ENCODE results near the gene TAC3.
"Not testable (repeated sequence)": the region's sequence is repeated elsewhere in the genome, so short reads cannot be mapped to it uniquely, and the experiment has no call there.

TAC3 gene

DNA sequence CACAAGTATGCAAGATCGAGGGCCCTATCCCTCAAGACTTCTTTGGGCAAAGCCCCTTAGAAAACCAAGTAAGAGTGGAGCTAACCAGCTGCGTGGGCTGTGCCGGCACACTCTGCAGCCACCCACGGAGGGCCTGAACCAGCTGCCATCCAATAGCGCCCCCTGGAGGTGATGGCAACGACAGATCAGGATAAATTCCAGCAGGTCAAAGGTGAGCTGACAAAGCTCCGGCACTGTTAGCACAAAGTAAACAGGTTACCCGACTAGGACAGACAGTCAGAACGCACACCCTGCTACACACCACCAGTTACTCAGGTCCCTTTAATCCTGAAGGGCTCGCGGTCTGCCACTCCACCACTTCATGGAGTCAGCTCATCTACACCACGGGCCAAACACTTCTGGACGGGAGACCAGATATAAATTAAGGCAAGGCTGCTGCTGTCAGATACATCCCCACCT, 14.9 kb downstream of the TAC3 start:
- DNase-seq, result no peak

- DNase-seq, result no peak
These were observed 15.9 kb downstream of the TAC3 start for GRCh38 chr12:57000393-57000792.

DNA sequence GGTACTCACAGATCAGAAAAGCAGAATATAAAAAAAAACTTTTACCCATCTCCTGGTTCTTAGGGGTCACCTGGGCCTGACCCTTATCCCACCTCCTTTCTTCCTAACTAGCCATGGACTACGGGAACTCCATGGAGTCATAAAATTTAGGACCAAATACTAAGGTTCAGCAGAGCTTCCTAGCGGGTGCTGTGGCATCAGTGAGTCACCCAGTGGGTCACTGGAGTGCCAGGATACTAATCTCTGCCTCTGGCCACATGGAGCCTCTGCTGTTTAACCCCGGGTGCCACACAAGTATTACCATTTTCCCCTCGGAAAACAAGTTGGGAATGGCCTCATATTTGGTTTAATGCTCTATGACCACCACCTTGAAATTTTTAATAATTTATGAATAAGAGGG, 16.9 kb downstream of the TAC3 start:
- no peak for DNase-seq

- DNase-seq, result no peak
These were observed 17.3 kb downstream of the TAC3 start for GRCh38 chr12:56998981-56999380.

DNA sequence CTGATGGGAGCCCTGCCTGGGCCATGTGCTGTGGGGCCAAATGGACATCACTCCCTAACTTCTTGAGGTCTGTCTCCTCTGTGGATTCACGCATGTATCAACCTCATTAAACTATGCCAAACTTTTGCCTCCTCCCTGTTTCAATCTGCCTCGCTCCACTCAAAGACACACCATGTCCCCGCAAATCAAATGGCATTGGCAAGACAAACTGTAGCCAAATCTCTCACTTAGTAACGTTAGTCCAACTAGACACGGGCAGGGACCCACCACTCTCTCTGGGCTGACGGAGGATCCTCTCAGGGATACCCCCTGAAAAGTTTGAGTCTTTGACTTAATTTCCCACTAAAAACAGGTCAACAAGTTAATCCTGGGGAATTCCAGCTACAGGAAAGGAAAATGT, 18.0 kb downstream of the TAC3 start:
- no peak for DNase-seq

DNA sequence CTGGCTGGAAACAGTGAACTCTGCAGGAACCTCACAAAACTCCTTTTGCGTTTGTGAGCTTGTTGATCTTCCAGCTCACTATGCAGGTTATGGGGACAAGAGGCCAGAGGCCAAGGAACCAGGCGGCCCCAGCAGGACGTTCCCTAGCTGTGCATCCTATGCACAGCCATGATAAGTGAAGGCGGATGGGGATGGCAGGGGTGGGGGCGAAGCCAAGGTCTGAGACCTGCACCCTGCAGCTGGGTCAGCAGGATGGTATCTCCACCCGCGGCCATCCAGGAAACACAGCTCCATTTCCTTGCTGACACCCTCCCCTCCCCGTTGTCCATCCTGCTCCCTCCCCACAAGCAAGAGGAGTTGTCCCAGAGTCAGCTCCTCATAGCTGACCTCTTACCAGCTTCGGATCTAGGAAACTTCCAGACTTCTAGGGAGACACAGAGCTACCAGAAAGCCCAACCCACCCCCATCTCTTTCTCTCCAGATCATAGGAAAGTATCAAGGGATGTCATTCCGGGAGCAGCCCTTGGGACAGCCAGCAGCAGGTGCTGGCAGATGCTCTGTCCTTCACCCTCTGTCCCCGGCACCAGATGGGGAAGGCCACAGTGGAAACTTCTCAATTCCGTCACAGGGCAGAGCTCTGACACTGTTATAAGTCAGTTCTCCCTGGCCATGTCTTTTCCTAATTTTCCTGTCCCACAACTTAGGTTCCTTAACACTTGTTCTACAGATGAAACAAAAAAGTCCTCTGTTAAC, 19.4 kb downstream of the TAC3 start:
- DNase-seq, result no peak

- DNase-seq, result no peak
These were observed 20.3 kb downstream of the TAC3 start for GRCh38 chr12:56995930-56996496.

DNA sequence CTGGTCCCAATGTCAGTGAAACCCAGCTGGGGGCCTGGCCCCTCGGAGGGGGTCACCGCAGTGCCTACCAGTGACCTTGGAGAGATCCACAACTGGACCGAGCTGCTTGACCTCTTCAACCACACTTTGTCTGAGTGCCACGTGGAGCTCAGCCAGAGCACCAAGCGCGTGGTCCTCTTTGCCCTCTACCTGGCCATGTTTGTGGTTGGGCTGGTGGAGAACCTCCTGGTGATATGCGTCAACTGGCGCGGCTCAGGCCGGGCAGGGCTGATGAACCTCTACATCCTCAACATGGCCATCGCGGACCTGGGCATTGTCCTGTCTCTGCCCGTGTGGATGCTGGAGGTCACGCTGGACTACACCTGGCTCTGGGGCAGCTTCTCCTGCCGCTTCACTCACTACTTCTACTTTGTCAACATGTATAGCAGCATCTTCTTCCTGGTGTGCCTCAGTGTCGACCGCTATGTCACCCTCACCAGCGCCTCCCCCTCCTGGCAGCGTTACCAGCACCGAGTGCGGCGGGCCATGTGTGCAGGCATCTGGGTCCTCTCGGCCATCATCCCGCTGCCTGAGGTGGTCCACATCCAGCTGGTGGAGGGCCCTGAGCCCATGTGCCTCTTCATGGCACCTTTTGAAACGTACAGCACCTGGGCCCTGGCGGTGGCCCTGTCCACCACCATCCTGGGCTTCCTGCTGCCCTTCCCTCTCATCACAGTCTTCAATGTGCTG, 21.0 kb downstream of the TAC3 start:
- no peak for DNase-seq

GRCh38 chr12:56994231-56994746, 22.0 kb downstream of the TAC3 start:
- DNase-seq, result no peak

DNA sequence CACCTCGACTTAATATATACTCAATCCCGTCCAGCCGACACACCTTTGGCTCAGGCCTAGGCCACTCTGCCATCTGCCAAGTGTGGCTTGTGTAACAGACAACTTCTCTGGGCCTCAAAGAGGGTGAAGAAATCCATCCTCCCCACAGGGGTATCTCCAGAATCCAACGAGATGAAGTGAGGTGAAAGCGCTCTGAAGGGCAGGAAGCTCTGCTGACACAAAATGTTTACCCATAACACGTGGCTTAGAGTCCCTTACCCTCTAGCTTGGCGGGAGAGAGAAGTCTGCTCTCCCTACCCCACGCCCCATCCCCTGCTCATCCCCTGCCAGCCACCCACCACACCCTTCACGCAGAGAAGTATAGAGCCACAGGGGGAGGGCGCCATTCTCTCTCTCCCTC, 23.0 kb downstream of the TAC3 start:
- DNase-seq, result no peak

DNA sequence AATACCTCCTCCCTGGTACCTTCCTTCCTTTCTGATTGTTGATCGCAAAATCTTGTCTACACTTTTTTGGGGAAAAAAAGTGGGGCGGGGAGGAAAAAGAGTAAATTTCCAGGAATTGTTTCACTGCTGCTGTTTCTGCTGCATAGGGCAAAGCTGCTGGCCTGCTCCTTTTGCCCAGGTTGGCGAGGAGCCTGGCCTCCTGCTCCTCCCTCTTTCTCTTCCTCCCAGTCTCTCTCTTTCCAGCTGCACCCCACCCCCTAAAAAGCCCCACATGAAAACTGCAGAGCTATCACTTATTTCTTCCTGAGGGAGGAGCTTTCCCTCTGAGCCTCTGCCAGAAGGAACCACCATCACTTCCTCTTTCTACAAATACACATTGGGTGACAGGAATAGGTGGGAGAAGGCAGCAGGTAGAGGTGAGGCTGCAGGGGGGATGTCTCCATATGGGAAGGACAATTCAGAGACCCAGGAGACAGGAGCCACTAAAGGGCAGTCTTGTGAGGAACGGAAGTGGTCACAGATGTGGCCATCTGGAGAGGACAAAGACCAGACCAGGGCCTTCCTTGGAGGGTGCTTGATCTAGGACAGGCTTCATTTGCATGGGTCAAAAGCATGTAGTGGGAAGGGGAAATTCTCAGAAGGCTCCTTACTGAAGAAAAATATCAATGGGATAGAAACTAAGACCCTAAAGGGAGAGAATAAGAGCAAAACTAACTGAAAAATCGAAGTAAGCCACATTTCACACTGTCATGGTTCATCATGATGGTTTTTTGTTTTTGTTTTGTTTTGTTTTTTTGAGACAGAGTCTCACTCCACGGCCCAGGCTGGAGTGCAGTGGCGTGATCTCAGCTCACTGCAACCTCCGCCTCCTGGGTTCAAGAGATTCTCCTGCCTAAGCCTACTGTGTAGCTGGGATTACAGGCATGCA, 24.7 kb downstream of the TAC3 start:
- no peak for DNase-seq

- no peak for DNase-seq
These were observed 25.5 kb downstream of the TAC3 start for GRCh38 chr12:56990648-56991318.

DNA sequence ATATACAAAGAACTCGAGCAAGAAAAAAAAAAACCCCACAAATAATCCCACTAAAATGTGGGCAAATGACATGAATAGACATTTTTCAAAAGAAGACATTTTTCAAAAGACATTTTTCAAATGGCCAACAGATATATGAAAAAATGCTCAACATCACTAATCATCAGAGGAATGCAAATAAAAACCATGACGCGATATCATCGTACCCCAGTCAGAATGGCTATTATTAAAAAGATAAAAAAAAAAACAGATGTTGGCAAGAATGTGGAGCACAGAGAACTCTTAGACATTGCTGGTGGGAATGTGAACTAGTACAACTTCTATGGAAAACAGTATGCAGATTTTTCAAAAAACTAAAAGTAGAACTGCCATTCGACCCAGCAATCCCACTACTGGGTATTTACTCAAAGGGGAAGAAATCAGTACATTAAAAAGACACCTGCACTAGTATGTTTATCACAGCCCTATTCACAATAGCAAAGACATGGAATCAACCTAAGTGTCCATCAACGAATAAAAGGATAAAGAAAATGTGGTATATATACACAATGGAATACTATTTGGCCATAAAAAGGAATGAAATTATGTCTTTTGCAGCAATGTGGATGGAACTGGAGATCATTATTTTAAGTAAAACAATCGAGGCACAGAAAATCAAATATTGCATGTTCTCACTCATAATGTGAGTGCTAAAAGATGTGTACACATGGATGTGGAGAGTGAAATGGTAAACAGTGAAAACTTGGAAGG, 26.3 kb downstream of the TAC3 start:
- DNase-seq, result no peak

- no peak for DNase-seq
These were observed 28.1 kb downstream of the TAC3 start for GRCh38 chr12:56988207-56988739.

GRCh38 chr12:56987551-56988053, 28.7 kb downstream of the TAC3 start:
- DNase-seq, result peak; percentile 40

DNA sequence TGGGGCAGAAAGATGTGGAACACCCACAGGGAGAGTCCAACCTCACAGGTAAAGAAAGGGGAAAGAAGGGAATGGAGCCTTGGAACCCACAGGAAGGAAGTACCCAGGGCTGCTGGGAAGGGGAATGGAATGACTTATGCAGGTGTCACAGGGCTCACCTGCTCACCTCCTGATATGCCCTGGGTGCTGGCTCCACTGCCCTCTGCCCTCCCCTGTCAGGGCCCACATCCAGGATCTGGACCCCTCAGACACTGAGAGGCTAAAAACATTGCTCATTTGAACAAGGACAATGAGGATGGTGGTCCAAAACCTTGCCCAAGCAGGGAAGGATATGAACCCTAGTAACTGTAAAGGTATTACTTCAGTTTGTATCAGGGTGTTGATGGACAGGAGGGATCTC, 29.3 kb downstream of the TAC3 start:
- DNase-seq, result no peak

DNA sequence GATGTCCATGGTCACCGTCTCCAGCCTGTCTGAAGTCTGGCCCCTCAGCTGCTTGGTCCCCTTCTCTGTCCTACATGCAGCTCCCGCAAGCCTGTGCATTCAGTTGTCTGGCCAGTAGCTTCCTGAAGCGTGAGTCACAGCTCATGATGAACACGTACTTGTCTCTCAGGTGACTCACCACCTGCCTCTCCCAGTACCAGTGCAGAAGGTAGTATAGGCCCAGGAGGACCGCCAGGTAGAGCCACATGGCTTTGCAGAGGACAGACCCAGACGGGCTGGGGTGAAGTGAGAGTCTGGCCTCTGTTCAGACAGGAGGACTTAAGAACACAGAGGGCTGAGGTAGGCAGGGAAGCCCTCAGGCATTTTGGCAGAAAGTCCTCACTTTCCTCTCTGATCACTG, 30.6 kb downstream of the TAC3 start:
- DNase-seq, result not testable (repeated sequence)

- DNase-seq, result no peak
These were observed 32.9 kb downstream of the TAC3 start for GRCh38 chr12:56983386-56983785.

- DNase-seq, result not testable (repeated sequence)
These were observed 33.6 kb downstream of the TAC3 start for GRCh38 chr12:56982578-56983236.

GRCh38 chr12:56980941-56981530, 35.3 kb downstream of the TAC3 start:
- no peak for DNase-seq
